WTC11 (cell line): ENCODE results near the gene TRIM45. TPM values are rescaled to one million over a fixed set of nuclear protein-coding genes. Genes with fewer than 3 reads are reported as not detected.

Experiments
- ATAC-seq: fragments of 200-7000 bp; cut with Tn5 transposase; 2 replicates; pipeline ENCODE4 v1.10.0; 2021; ENCODE audit warnings: mild to moderate bottlenecking, moderate library complexity
- CTCF ChIA-PET: fragments of 300-600 bp; sonication (Branson Sonifier 250); formaldehyde crosslinking; loops from one replicate; lab custom pipeline; 2021; ENCODE audit warnings: antibody characterized with exemption; lab: Charles Lee
- POLR2A ChIA-PET: fragments of 350-600 bp; sonication (Branson Sonifier 250); formaldehyde crosslinking; loops from one replicate; lab custom pipeline; 2021; ENCODE audit warnings: antibody characterized with exemption; lab: Charles Lee
- DNase-seq: peaks from one replicate; pipeline ENCODE4 v3.0.0; 2021; ENCODE audit warnings: low spot score
- H3K27ac Mint-ChIP-seq: 2 replicates; pipeline ENCODE4 v1.8.0; 2021; ENCODE audit warnings: mixed read lengths
- H3K27me3 Mint-ChIP-seq: 2 replicates; pipeline ENCODE4 v1.8.0; 2021; ENCODE audit warnings: low read depth, mild to moderate bottlenecking, moderate library complexity, mixed read lengths
- H3K36me3 Mint-ChIP-seq: 2 replicates; pipeline ENCODE4 v1.8.0; 2021; ENCODE audit warnings: mixed read lengths
- H3K4me1 Mint-ChIP-seq: 2 replicates; pipeline ENCODE4 v1.8.0; 2022; ENCODE audit warnings: mixed read lengths
- H3K4me3 Mint-ChIP-seq: 2 replicates; pipeline ENCODE4 v1.8.0; 2021; ENCODE audit warnings: mild to moderate bottlenecking, moderate library complexity, mixed read lengths
- H3K9me3 Mint-ChIP-seq: 2 replicates; pipeline ENCODE4 v1.8.0; 2021; ENCODE audit warnings: mixed read lengths
- ATF1 ChIP-seq: sonication (generic); formaldehyde crosslinking; IDR thresholded peaks from 2 replicates; pipeline ENCODE4 v1.8.1; 2023; ENCODE audit warnings: mild to moderate bottlenecking, moderate library complexity, missing genetic modification reagents
- ATF3 ChIP-seq: sonication (generic); formaldehyde crosslinking; conservative IDR thresholded peaks from 2 replicates; pipeline ENCODE4 v1.8.1; 2022; ENCODE audit warnings: mild to moderate bottlenecking, missing genetic modification reagents
- CREB1 ChIP-seq: sonication (generic); formaldehyde crosslinking; IDR thresholded peaks from 2 replicates; pipeline ENCODE4 v1.8.0; 2023; ENCODE audit warnings: mild to moderate bottlenecking, missing genetic modification reagents
- CREM ChIP-seq: sonication (generic); formaldehyde crosslinking; IDR thresholded peaks from 2 replicates; pipeline ENCODE4 v1.8.1; 2022; ENCODE audit warnings: mild to moderate bottlenecking, missing genetic modification reagents, moderate library complexity
- ELF4 ChIP-seq: sonication (generic); formaldehyde crosslinking; IDR thresholded peaks from 2 replicates; pipeline ENCODE4 v1.8.1; 2022; ENCODE audit warnings: low read depth, mild to moderate bottlenecking, moderate library complexity, missing genetic modification reagents
- IRF2 ChIP-seq: sonication (generic); formaldehyde crosslinking; IDR thresholded peaks from 2 replicates; pipeline ENCODE4 v1.8.0; 2022; ENCODE audit warnings: low read depth, missing genetic modification reagents, borderline replicate concordance
- MAX ChIP-seq: sonication (generic); formaldehyde crosslinking; IDR thresholded peaks from 2 replicates; pipeline ENCODE4 v1.8.0; 2022; ENCODE audit warnings: mild to moderate bottlenecking, missing genetic modification reagents
- NFYB ChIP-seq: sonication (generic); formaldehyde crosslinking; conservative IDR thresholded peaks from 2 replicates; pipeline ENCODE4 v1.8.0; 2022; ENCODE audit warnings: low read depth, missing genetic modification reagents
- SMAD3 ChIP-seq: sonication (generic); formaldehyde crosslinking; IDR thresholded peaks from 2 replicates; pipeline ENCODE4 v1.8.0; 2022; ENCODE audit warnings: missing genetic modification reagents, mild to moderate bottlenecking, borderline replicate concordance
- SOX15 ChIP-seq: fragments of 250-450 bp; sonication (Bioruptor Pico); IDR thresholded peaks from 2 replicates; pipeline ENCODE4 v1.9.0; 2021; ENCODE audit warnings: mild to moderate bottlenecking
- SP1 ChIP-seq: sonication (generic); formaldehyde crosslinking; conservative IDR thresholded peaks from 2 replicates; pipeline ENCODE4 v1.8.1; 2022; ENCODE audit warnings: missing genetic modification reagents
- ZNF317 ChIP-seq: sonication (generic); formaldehyde crosslinking; IDR thresholded peaks from 2 replicates; pipeline ENCODE4 v1.8.1; 2023; ENCODE audit warnings: low read depth, mild to moderate bottlenecking, moderate library complexity, missing genetic modification reagents, borderline replicate concordance
- ZNF416 ChIP-seq: fragments of 250-450 bp; sonication (Bioruptor Pico); IDR thresholded peaks from 2 replicates; pipeline ENCODE4 v1.9.0; 2021; ENCODE audit warnings: mild to moderate bottlenecking, inconsistent platforms
- ZNF532 ChIP-seq: fragments of 250-450 bp; sonication (Bioruptor Pico); IDR thresholded peaks from 2 replicates; pipeline ENCODE4 v1.9.0; 2021; ENCODE audit warnings: mild to moderate bottlenecking, borderline replicate concordance
- total RNA-seq: library from RNA; stranded (reverse); gene quantifications from 3 replicates; pipeline ENCODE4 v1.2.3, GENCODE V29; 2021
- TF ChIP-seq, protein P1 (sequence below): sonication (generic); formaldehyde crosslinking; IDR thresholded peaks from 2 replicates; pipeline ENCODE4 v1.8.1; 2022; ENCODE audit warnings: missing genetic modification reagents, borderline replicate concordance
- TF ChIP-seq, protein P2 (sequence below): sonication (generic); formaldehyde crosslinking; conservative IDR thresholded peaks from 2 replicates; pipeline ENCODE4 v1.8.1; 2023; ENCODE audit warnings: mild to moderate bottlenecking, low read depth, missing genetic modification reagents, moderate library complexity

The TRIM45 gene
- total RNA-seq, 1 experiment from 2014 or later, result 11.8 TPM

GRCh38 chr1:117077267-117077666 lies 44.3 kb downstream of the TRIM45 start:
- ChIA-PET POLR2A (no interaction called here), CTCF (no interaction called here)
- Mint-ChIP-seq H3K27me3 (no peaks in the 10 kb centered on the region), H3K9me3 (no peaks in the 10 kb centered on the region), H3K27ac (no peak overlapping the region), H3K4me1 (no peaks in the 10 kb centered on the region), H3K36me3 (peaks cover 78% of the 10 kb centered on the region), H3K4me3 (no peak overlapping the region)
- TF ChIP-seq ATF1 (CRISPR knock-in tag), result no peak
- TF ChIP-seq ZNF532 (CRISPR knock-in tag), result no peak
- TF ChIP-seq CREM (CRISPR knock-in tag), result no peak
- no peak for TF ChIP-seq SP1 (CRISPR knock-in tag)
- TF ChIP-seq, protein P1, sequence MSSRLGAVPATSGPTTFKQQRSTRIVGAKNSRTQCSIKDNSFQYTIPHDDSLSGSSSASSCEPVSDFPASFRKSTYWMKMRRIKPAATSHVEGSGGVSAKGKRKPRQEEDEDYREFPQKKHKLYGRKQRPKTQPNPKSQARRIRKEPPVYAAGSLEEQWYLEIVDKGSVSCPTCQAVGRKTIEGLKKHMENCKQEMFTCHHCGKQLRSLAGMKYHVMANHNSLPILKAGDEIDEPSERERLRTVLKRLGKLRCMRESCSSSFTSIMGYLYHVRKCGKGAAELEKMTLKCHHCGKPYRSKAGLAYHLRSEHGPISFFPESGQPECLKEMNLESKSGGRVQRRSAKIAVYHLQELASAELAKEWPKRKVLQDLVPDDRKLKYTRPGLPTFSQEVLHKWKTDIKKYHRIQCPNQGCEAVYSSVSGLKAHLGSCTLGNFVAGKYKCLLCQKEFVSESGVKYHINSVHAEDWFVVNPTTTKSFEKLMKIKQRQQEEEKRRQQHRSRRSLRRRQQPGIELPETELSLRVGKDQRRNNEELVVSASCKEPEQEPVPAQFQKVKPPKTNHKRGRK (CRISPR knock-in tag), result no peak
- no peak for TF ChIP-seq SOX15
- TF ChIP-seq IRF2 (CRISPR knock-in tag), result no peak
- no peak for TF ChIP-seq MAX (CRISPR knock-in tag)
- DNase-seq (no peak), ATAC-seq (no peak)

GRCh38 chr1:117076648-117077047 lies 44.9 kb downstream of the TRIM45 start:
- no peaks in the 10 kb centered on the region for H3K27me3 Mint-ChIP-seq
- H3K27ac Mint-ChIP-seq, result no peak overlapping the region
- H3K4me1 Mint-ChIP-seq, result no peaks in the 10 kb centered on the region
- ATAC-seq (no peak), DNase-seq (no peak)
- ChIA-PET CTCF (no interaction called here), POLR2A (no interaction called here)
- H3K9me3 Mint-ChIP-seq, result no peaks in the 10 kb centered on the region
- H3K4me3 Mint-ChIP-seq, result no peak overlapping the region
- TF ChIP-seq SMAD3 (CRISPR knock-in tag), result no peak
- TF ChIP-seq ELF4 (CRISPR knock-in tag), result no peak
- TF ChIP-seq SOX15, result no peak
- TF ChIP-seq, protein P2, sequence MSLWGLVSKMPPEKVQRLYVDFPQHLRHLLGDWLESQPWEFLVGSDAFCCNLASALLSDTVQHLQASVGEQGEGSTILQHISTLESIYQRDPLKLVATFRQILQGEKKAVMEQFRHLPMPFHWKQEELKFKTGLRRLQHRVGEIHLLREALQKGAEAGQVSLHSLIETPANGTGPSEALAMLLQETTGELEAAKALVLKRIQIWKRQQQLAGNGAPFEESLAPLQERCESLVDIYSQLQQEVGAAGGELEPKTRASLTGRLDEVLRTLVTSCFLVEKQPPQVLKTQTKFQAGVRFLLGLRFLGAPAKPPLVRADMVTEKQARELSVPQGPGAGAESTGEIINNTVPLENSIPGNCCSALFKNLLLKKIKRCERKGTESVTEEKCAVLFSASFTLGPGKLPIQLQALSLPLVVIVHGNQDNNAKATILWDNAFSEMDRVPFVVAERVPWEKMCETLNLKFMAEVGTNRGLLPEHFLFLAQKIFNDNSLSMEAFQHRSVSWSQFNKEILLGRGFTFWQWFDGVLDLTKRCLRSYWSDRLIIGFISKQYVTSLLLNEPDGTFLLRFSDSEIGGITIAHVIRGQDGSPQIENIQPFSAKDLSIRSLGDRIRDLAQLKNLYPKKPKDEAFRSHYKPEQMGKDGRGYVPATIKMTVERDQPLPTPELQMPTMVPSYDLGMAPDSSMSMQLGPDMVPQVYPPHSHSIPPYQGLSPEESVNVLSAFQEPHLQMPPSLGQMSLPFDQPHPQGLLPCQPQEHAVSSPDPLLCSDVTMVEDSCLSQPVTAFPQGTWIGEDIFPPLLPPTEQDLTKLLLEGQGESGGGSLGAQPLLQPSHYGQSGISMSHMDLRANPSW (CRISPR knock-in tag), result no peak
- TF ChIP-seq ZNF317 (CRISPR knock-in tag), result no peak
- TF ChIP-seq CREB1 (CRISPR knock-in tag), result no peak
- TF ChIP-seq ATF3 (CRISPR knock-in tag), result no peak
- no peak for TF ChIP-seq ZNF416 (CRISPR knock-in tag)
- TF ChIP-seq NFYB (CRISPR knock-in tag), result no peak
- H3K36me3 Mint-ChIP-seq, result peaks cover 78% of the 10 kb centered on the region
